Neural cell (in vitro differentiated cells): ENCODE measurements around the gene MYOZ2.

Experiments
- CTCF ChIP-seq: fragments of 450-650 bp; IDR thresholded peaks from 2 replicates; pipeline ENCODE4 v1.5.1; 2014; ENCODE audit warnings: antibody characterized with exemption, mild to moderate bottlenecking, moderate library complexity; ENCODE audit not compliant: poor library complexity, severe bottlenecking
- RAD21 ChIP-seq: fragments of 450-650 bp; conservative IDR thresholded peaks from 2 replicates; pipeline ENCODE4 v1.6.1; 2014; ENCODE audit warnings: antibody characterized with exemption, mild to moderate bottlenecking, moderate library complexity
- TAF1 ChIP-seq: IDR thresholded peaks from 2 replicates; pipeline ENCODE4 v1.6.1; 2012; ENCODE audit warnings: low read depth

DNA sequence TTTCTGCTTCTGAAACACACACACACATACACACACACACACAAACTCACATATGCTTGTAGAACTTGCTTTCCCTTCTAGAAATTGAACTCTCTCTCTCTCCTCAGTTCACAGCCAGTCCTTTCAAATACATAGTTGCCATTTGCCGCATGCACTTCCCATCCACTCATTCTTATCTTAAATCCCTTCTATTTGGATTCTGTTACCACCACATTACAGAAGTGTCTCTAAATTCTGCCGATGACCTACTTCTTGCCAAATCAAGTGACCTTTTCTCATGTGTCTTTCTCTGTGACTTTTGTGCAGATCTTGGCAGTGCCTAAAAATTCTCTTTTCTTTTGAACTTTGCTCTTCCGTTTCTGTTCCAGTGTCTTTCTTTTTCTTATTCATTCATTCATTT, 7.5 kb upstream of the MYOZ2 start:
- TF ChIP-seq CTCF: no peak
- no peak for TF ChIP-seq RAD21
- no peak for TF ChIP-seq TAF1
